NB4 (cell line): ENCODE measurements around the gene DDX5.

Source experiments
- DNase-seq: peaks from one replicate; pipeline ENCODE4 v3.0.0; 2010; ENCODE audit warnings: low read depth
- H3K4me3 ChIP-seq: one replicate; pipeline ENCODE4 v1.5.1; 2011; ENCODE audit warnings: mild to moderate bottlenecking, low read depth, low read length, moderate library complexity
- CTCF ChIP-seq: IDR thresholded peaks from one replicate; pipeline ENCODE4 v1.5.1; 2012; ENCODE audit warnings: low read depth, low read length
- MYC ChIP-seq: IDR thresholded peaks from 2 replicates; pipeline ENCODE4 v1.6.1; 2011; ENCODE audit warnings: low read depth, low read length
- POLR2A ChIP-seq: IDR thresholded peaks from 2 replicates; pipeline ENCODE4 v1.6.1; 2011; ENCODE audit warnings: mild to moderate bottlenecking; ENCODE audit not compliant: insufficient read length; ENCODE audit errors: extremely low read depth
- TF ChIP-seq, protein P1 (sequence below): IDR thresholded peaks from 2 replicates; pipeline ENCODE4 v1.6.1; 2011; ENCODE audit warnings: low read depth, low read length

Gene DDX5

DNA sequence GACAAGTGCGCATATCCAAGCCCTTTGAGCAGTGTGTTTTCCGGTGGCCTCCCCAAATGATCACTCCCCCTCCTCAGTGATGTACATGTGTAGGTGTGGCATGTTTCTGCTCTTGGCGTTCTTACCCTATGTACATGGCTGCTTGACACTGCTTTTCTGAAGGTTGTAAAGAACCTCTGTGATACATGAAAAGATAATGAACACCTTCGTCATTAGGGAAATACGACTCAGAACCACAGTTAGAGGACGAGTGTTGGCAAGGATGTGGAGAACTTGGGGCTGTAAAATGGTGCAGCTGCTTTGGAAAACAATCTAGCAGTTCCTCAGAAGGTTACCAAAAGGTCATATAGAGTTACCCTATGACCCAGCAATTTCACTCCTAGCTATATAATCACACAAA lies 29.3 kb upstream of the DDX5 start:
- no peak for DNase-seq
- TF ChIP-seq MYC, result no peak
- no peak overlapping the region for H3K4me3 ChIP-seq

- TF ChIP-seq CTCF, result no peak
- no peak for TF ChIP-seq POLR2A
- TF ChIP-seq, protein P1, sequence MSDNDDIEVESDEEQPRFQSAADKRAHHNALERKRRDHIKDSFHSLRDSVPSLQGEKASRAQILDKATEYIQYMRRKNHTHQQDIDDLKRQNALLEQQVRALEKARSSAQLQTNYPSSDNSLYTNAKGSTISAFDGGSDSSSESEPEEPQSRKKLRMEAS, result no peak
- no peak for TF ChIP-seq MYC
Observed at GRCh38 chr17:64534187-64534586, 28.1 kb upstream of the DDX5 start.

DNA sequence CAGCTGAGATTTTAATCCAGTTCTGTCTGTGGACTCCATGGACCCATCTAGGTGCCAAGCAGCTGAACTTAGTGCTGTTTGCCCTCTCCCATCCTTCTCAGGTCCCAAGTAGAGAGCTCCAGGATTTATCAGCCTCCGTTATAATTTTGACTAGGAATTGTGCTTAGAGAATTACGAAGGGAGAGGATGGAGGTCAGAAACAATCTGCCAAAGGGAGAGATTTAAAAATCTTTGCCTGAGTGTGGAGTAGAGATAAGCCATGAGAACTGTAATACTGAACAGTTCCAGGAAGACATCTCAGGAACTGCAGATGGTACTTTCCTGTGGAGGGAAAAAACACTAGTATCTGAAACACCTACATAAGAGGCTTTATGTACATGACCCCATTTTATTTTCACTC lies 27.7 kb upstream of the DDX5 start:
- no peak for DNase-seq
- TF ChIP-seq CTCF, result no peak
- no peak for TF ChIP-seq MYC
- TF ChIP-seq, protein P1, result no peak
- no peak for TF ChIP-seq POLR2A
- H3K4me3 ChIP-seq, result no peak overlapping the region

More at GRCh38 chr17:64534187-64534586, 28.1 kb upstream of the DDX5 start:
- no peak overlapping the region for H3K4me3 ChIP-seq
- peak; percentile 13 for DNase-seq

DNA sequence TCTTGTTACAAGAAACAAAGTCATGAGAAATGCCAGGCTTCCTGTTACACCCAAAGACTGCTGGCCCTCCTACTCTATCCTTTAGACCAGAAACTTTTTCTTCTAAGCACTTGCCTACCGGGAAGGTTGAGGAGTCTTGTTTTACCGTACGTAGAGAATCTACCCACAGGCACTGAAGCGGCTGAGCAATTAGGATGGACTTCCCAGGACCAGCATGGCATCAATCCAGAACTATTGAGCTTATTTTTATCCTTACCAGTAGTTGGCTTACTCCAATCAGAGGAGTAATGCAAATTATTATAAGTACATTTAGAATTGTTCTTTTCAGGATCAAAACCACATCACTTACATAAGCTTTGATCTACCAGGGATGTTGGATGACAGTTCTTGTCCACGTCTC lies 26.3 kb upstream of the DDX5 start:
- H3K4me3 ChIP-seq, result no peak overlapping the region
- no peak for DNase-seq
- TF ChIP-seq POLR2A (no peak), CTCF (no peak), MYC (no peak)
- TF ChIP-seq, protein P1, result no peak

- H3K4me3 ChIP-seq, result no peak overlapping the region
- DNase-seq, result no peak
- TF ChIP-seq CTCF (no peak), MYC (no peak), POLR2A (no peak)
- TF ChIP-seq, protein P1, result no peak
Observed at GRCh38 chr17:64531955-64532371, 25.9 kb upstream of the DDX5 start.

DNA sequence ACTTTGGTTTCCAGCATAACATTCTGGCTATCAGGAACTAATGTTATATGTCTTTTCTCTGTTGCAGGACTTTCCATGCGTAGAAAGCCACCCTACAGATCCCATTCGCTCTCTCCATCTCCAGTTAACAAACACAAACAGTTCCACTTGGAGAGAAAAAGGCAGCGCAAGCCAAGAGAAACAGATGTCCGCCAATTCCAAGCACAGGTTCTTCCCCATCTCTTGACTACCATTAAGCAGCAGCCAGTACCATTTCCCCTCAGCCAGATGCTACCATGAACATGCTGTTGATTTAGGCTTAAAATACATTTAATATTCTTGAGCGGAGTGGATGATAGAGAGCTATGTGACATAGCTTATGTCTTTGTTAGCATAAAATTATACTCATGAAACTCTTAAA lies 23.1 kb upstream of the DDX5 start:
- TF ChIP-seq POLR2A, result no peak
- TF ChIP-seq, protein P1, result no peak
- no peak for TF ChIP-seq CTCF
- no peak for TF ChIP-seq MYC
- H3K4me3 ChIP-seq, result no peak overlapping the region
- no peak for DNase-seq
